Measurements from ENCODE around the gene TRAPPC11. TPM values are rescaled to one million over a fixed set of nuclear protein-coding genes. Genes with fewer than 3 reads are reported as not detected.

The TRAPPC11 gene
- total RNA-seq, 1 donor from 2014 or later, result 26.3 TPM

GRCh38 chr4:183657564-183657963 lies 1.5 kb upstream of the TRAPPC11 start:
- FAIRE-seq (no peak), DNase-seq (ENCODE audit: low read depth) (no peak)
- Mint-ChIP-seq H3K4me3 (ENCODE audit: unreplicated experiment) (peak overlapping the region; percentile 95), H3K36me3 (ENCODE audit: low read depth, unreplicated experiment) (no peaks in the 10 kb centered on the region), H3K27me3 (ENCODE audit: low read depth, unreplicated experiment) (no peaks in the 10 kb centered on the region), H3K4me1 (ENCODE audit: low read depth, unreplicated experiment) (peaks cover 12% of the 10 kb centered on the region), H3K27ac (ENCODE audit: unreplicated experiment) (no peak overlapping the region), H3K9me3 (ENCODE audit: unreplicated experiment) (no peaks in the 10 kb centered on the region)
- Histone ChIP-seq H3K9me3 (ENCODE audit: insufficient read depth, low read depth, low read length) (no peaks in the 10 kb centered on the region), H3K4me2 (ENCODE audit: low read length) (peak overlapping the region; percentile 95), H3K4me1 (ENCODE audit: insufficient read depth, low read length) (peaks cover 5% of the 10 kb centered on the region), H4K20me1 (ENCODE audit: insufficient read depth, low read length) (no peaks in the 10 kb centered on the region), H2AFZ (ENCODE audit: low read depth, low read length) (no peak overlapping the region), H3K79me2 (ENCODE audit: insufficient read depth, low read length) (peaks cover 59% of the 10 kb centered on the region), H3K27ac (ENCODE audit: low read depth, low read length) (no peak overlapping the region), H3K4me3 (ENCODE audit: insufficient read depth, low read depth, low read length) (peak overlapping the region; percentile 90), H3K9ac (ENCODE audit: low read length) (peak overlapping the region; percentile 89), H3K36me3 (ENCODE audit: insufficient read depth, low read length) (peaks cover 10% of the 10 kb centered on the region), H3K27me3 (ENCODE audit: insufficient read depth, low read length) (no peaks in the 10 kb centered on the region)
- TF ChIP-seq CTCF (IDR thresholded peaks at IDR 0.05; ENCODE audit: insufficient read depth, low read depth, low read length) (no peak), EZH2 (IDR thresholded peaks at IDR 0.05; ENCODE audit: insufficient read depth, low read length) (no peak)

GRCh38 chr4:183658362-183659028 lies 598 bp upstream of the TRAPPC11 start:
- Mint-ChIP-seq H3K27ac (ENCODE audit: unreplicated experiment) (peak overlapping the region; percentile 34), H3K36me3 (ENCODE audit: low read depth, unreplicated experiment) (no peaks in the 10 kb centered on the region), H3K4me1 (ENCODE audit: low read depth, unreplicated experiment) (peaks cover 12% of the 10 kb centered on the region), H3K9me3 (ENCODE audit: unreplicated experiment) (no peaks in the 10 kb centered on the region), H3K27me3 (ENCODE audit: low read depth, unreplicated experiment) (no peaks in the 10 kb centered on the region), H3K4me3 (ENCODE audit: unreplicated experiment) (peak overlapping the region; percentile 95)
- FAIRE-seq (no peak), DNase-seq (ENCODE audit: low read depth) (no peak)
- H3K27ac ChIP-seq (ENCODE audit: low read depth, low read length), result peak overlapping the region; percentile 85
- H3K27me3 ChIP-seq (ENCODE audit: insufficient read depth, low read length), result no peaks in the 10 kb centered on the region
- no peaks in the 10 kb centered on the region for H4K20me1 ChIP-seq (ENCODE audit: insufficient read depth, low read length)
- H3K9ac ChIP-seq (ENCODE audit: low read length), result peak overlapping the region; percentile 89
- H3K4me1 ChIP-seq (ENCODE audit: insufficient read depth, low read length), result peaks cover 5% of the 10 kb centered on the region
- H3K79me2 ChIP-seq (ENCODE audit: insufficient read depth, low read length), result peaks cover 68% of the 10 kb centered on the region
- peak overlapping the region; percentile 90 for H3K4me3 ChIP-seq (ENCODE audit: insufficient read depth, low read depth, low read length)
- no peak for TF ChIP-seq EZH2 (IDR thresholded peaks at IDR 0.05; ENCODE audit: insufficient read depth, low read length)
- TF ChIP-seq CTCF (IDR thresholded peaks at IDR 0.05; ENCODE audit: insufficient read depth, low read depth, low read length), result no peak
- H3K36me3 ChIP-seq (ENCODE audit: insufficient read depth, low read length), result peaks cover 7% of the 10 kb centered on the region
- H3K4me2 ChIP-seq (ENCODE audit: low read length), result peak overlapping the region; percentile 95
- peak overlapping the region; percentile 82 for H2AFZ ChIP-seq (ENCODE audit: low read depth, low read length)
- no peaks in the 10 kb centered on the region for H3K9me3 ChIP-seq (ENCODE audit: insufficient read depth, low read depth, low read length)

GRCh38 chr4:183659872-183660242 lies 764 bp downstream of the TRAPPC11 start:
- FAIRE-seq (no peak), DNase-seq (ENCODE audit: low read depth) (no peak)
- Histone ChIP-seq H3K4me2 (ENCODE audit: low read length) (peak overlapping the region; percentile 95), H3K9me3 (ENCODE audit: insufficient read depth, low read depth, low read length) (no peaks in the 10 kb centered on the region), H3K79me2 (ENCODE audit: insufficient read depth, low read length) (peaks cover 76% of the 10 kb centered on the region), H3K9ac (ENCODE audit: low read length) (peak overlapping the region; percentile 89), H3K4me1 (ENCODE audit: insufficient read depth, low read length) (peaks cover 5% of the 10 kb centered on the region), H3K27me3 (ENCODE audit: insufficient read depth, low read length) (no peaks in the 10 kb centered on the region), H3K4me3 (ENCODE audit: insufficient read depth, low read depth, low read length) (peak overlapping the region; percentile 90), H3K36me3 (ENCODE audit: insufficient read depth, low read length) (peaks cover 7% of the 10 kb centered on the region), H4K20me1 (ENCODE audit: insufficient read depth, low read length) (no peaks in the 10 kb centered on the region), H3K27ac (ENCODE audit: low read depth, low read length) (peak overlapping the region; percentile 85), H2AFZ (ENCODE audit: low read depth, low read length) (peak overlapping the region; percentile 72)
- H3K4me1 Mint-ChIP-seq (ENCODE audit: low read depth, unreplicated experiment), result peaks cover 12% of the 10 kb centered on the region
- no peaks in the 10 kb centered on the region for H3K36me3 Mint-ChIP-seq (ENCODE audit: low read depth, unreplicated experiment)
- H3K4me3 Mint-ChIP-seq (ENCODE audit: unreplicated experiment), result peak overlapping the region; percentile 89
- no peaks in the 10 kb centered on the region for H3K9me3 Mint-ChIP-seq (ENCODE audit: unreplicated experiment)
- H3K27me3 Mint-ChIP-seq (ENCODE audit: low read depth, unreplicated experiment), result no peaks in the 10 kb centered on the region
- TF ChIP-seq CTCF (IDR thresholded peaks at IDR 0.05; ENCODE audit: insufficient read depth, low read depth, low read length) (no peak), EZH2 (IDR thresholded peaks at IDR 0.05; ENCODE audit: insufficient read depth, low read length) (no peak)
- peak overlapping the region; percentile 63 for H3K27ac Mint-ChIP-seq (ENCODE audit: unreplicated experiment)
